ENCODE results near the gene SKIDA1.

SKIDA1 gene

DNA sequence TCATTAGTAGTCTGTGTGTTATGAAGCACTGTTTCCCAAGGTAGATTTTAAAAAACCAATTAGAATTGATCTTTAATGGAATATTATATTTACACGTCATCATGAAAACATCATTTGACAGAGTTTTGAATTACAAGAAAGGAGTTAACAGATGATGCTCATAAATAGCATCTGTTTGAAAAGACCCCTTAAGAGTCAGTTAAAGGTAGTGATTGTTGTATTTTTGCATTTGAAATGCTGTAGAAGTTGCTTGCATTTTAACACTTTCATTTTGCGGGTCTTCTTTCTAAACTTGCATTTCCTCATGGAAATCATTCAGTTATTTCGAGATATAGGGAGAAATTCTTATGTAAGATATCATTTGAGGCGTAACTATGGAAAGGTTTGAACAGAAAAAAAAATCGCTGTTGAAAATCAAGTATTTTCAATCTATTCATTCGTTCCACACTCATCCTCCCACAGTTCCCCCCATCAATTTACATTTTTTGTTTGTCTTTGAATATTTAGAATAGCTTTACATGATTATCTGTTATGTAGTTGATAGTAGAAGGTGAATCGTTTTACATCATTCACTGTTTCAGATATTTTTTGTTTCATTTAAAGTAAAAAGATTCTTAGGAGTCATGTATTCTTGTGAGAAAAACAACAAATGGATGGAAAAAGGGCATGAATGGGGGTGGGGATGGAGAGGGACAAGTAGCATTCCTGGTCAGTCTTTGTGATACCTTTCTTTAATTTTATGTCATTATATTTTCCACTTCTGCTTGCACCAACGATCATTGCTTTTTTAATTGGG is 3.0 kb upstream of the SKIDA1 start:
- CTCF ChIA-PET: no interaction called here
- TF ChIP-seq, protein P1, sequence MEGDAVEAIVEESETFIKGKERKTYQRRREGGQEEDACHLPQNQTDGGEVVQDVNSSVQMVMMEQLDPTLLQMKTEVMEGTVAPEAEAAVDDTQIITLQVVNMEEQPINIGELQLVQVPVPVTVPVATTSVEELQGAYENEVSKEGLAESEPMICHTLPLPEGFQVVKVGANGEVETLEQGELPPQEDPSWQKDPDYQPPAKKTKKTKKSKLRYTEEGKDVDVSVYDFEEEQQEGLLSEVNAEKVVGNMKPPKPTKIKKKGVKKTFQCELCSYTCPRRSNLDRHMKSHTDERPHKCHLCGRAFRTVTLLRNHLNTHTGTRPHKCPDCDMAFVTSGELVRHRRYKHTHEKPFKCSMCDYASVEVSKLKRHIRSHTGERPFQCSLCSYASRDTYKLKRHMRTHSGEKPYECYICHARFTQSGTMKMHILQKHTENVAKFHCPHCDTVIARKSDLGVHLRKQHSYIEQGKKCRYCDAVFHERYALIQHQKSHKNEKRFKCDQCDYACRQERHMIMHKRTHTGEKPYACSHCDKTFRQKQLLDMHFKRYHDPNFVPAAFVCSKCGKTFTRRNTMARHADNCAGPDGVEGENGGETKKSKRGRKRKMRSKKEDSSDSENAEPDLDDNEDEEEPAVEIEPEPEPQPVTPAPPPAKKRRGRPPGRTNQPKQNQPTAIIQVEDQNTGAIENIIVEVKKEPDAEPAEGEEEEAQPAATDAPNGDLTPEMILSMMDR (IDR thresholded peaks at IDR 0.05; ENCODE audit: control extremely low read depth, extremely low read depth, low read depth, missing control alignments): no peak
- DNase-seq (ENCODE audit: extremely low spot score): no peak
- POLR2A ChIA-PET: no interaction called here

DNA sequence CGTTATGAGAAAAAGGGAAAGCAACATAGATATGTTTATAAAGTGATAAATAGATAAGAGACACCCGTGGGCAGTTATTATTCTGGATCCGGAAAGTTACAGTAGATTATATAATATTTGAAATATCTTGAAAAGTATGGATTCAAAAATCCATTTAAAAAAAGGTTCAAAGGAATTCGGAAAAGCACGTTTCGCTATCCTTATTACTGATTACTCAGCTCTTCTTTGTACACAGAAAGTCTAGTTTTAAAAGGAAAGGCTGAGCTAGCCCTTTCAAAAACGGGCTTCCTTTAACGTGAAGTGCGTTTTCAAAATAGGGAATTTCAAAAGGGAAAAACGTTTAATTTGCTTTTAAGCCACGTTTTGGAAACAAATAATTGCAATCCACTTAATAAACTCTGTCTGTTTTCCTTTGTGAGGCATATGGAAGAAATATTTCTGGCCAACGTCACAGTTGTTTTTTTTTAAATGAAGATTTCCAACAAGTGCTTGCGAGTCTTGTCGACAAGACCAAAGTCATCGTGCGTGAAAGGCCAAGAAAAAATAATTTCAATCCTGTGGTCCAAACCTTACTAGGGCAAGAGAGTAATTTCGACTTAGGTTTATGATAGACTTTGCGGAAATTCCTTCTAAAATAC is 2.2 kb upstream of the SKIDA1 start:
- CTCF ChIA-PET: no interaction called here
- POLR2A ChIA-PET: no interaction called here
- DNase-seq (ENCODE audit: extremely low spot score): no peak
- TF ChIP-seq, protein P1 (IDR thresholded peaks at IDR 0.05; ENCODE audit: control extremely low read depth, extremely low read depth, low read depth, missing control alignments): no peak

DNA sequence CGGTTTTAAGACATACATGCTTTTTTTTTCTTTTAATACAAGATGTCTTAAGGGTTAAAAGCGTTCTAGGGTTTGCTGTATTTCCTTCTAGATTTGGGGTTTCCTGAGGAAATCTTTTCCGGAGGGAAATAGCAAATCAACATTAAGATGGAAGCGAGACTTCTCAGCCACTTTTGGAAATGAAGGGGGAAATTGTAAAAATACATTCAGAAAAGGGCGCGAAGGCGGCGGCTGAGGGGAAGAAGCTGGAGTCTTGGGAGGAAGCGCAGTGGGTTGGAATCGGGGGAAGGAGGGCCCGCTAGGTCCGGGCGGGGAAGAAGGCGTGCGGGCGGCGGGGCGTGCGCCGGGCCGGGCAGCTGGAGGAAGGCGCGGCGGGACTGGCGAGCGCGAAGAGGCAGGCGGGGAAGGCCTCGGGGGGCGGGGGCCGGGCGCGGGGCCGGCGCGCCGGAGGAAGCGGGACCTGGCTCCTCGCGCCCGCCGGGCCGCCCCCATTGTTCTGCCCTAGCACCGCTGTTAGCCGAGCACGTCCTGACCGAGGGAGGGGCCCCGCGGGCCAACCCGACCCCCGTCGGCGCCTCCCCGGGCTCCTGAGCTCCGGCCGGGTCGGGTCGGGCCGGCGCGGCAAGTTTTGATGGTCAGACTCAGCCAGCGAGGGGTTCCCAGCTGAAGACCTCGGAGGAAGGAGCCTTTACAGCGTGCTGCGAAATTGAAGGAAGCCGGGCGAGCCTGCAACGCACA is 1.5 kb upstream of the SKIDA1 start:
- POLR2A ChIA-PET: interaction anchor here (0.7 kb wide), 1 partner anchor 732 kb away, joined by 7 read pairs; no protein-coding TSS in a partner anchor
- DNase-seq (ENCODE audit: extremely low spot score): peak; percentile 55
- CTCF ChIA-PET: no interaction called here
- TF ChIP-seq, protein P1 (IDR thresholded peaks at IDR 0.05; ENCODE audit: control extremely low read depth, extremely low read depth, low read depth, missing control alignments): no peak

DNA sequence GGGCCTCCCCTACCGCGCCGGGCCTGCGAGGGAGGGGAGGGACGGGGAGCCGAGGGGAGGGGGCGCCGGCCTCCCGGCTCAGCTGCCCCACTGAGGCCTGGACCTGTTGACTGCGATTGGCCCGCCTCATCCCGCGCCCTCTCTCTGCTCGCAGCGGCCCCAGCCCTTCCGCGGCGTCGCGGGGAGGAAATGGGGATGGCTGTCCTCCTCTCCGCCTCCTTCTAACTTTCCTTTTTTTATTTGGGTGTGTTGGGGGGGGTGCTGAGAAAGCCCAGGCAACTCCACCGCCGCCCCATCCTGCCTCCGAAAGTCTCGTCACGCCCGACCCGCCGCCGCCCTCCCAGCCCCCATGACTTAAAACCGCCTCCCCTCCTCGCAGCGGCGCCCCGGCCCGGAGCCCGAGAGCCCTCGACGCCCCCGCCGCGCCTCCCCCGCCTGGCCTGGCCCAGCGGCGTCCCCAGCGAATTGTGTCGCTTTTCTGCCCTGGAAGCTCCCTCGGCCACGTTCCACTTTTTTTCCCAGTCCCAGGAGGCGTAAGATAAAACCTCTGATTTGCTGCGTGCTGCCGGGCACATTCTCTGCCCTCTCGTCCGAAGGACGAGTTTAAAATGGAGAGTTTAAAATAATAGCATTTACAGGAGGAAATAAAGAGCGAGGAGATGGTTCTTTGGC is 842 bp upstream of the SKIDA1 start:
- ChIA-PET POLR2A (interaction anchor here (0.7 kb wide), 1 partner anchor 732 kb away, joined by 7 read pairs; no protein-coding TSS in a partner anchor), CTCF (interaction anchor here (1.0 to 1.2 kb wide), 2 partner anchors 10 to 31 kb away, joined by 3 to 4 read pairs; no protein-coding TSS in a partner anchor)
- peak; percentile 60 for DNase-seq (ENCODE audit: extremely low spot score)
- TF ChIP-seq, protein P1 (IDR thresholded peaks at IDR 0.05; ENCODE audit: control extremely low read depth, extremely low read depth, low read depth, missing control alignments): no peak

DNA sequence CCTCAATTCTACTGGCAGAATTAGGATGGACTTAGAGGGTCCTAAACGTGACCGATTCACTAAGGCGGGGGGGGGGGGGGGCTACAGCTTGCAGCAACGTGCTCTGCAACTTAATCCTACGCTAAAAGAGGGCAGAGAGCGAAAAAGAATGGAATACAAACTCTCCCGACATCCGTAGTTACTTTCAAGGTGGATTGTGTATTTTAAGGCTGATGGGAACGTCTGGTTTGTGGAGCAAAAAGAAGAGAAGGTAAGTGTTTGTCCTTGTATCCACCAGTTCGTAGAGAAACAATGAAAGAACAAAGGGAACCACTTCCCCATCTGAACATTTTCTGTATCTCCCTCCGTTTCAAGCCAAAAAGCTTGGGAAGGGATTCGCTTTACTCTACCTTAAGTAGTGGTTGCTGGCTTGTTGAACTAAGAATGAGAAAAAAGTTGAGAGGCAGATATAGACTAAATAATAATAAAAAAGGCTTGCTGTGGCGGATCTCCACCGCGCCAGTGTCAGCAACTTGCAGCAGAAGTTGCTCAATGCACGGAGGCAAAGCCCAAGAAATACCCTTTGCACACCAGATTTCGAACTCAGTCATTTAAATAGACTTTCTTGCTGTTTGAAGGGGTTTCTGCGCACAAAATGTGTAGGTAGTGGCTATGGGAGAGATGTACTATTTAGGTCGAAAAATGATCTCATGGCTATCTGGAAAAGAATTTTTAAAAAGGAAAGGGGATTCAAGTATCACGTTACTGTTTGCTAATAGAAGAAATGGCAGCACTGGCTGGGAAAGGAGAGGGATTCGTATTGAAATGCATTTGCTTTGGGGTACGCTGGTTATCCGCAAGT is 736 bp downstream of the SKIDA1 start:
- ChIA-PET POLR2A (no interaction called here), CTCF (interaction anchor here (1.0 to 1.2 kb wide), 3 partner anchors 8 to 29 kb away, joined by 3 to 4 read pairs (median 3); no protein-coding TSS in a partner anchor)
- TF ChIP-seq, protein P1 (IDR thresholded peaks at IDR 0.05; ENCODE audit: control extremely low read depth, extremely low read depth, low read depth, missing control alignments): no peak
- DNase-seq (ENCODE audit: extremely low spot score): no peak
